GM12878 (cell line): Measurements from ENCODE around the gene ZNF121. TPM values are rescaled to one million over a fixed set of nuclear protein-coding genes. Genes with fewer than 3 reads are reported as not detected.

Experiments
- FOS ChIP-seq: IDR thresholded peaks from 3 replicates; pipeline ENCODE4 v1.6.1; 2011; ENCODE audit warnings: borderline replicate concordance; ENCODE audit not compliant: insufficient read length; ENCODE audit errors: extremely low read depth
- FOXM1 ChIP-seq: IDR thresholded peaks from 2 replicates; pipeline ENCODE4 v1.6.1; 2012; ENCODE audit warnings: low read depth, mild to moderate bottlenecking, inconsistent platforms, low read length, moderate library complexity
- MEF2B ChIP-seq: fragments of 450-650 bp; IDR thresholded peaks from 2 replicates; pipeline ENCODE4 v1.6.1; 2018; ENCODE audit warnings: mild to moderate bottlenecking, moderate library complexity; ENCODE audit not compliant: partially characterized antibody, poor library complexity, severe bottlenecking
- MTA2 ChIP-seq: fragments of 450-650 bp; IDR thresholded peaks from 2 replicates; pipeline ENCODE4 v1.6.1; 2016; ENCODE audit warnings: low read depth, mild to moderate bottlenecking, moderate library complexity
- NBN ChIP-seq: fragments of 450-650 bp; IDR thresholded peaks from 2 replicates; pipeline ENCODE4 v1.6.1; 2016
- NFYB ChIP-seq: IDR thresholded peaks from 2 replicates; pipeline ENCODE4 v1.6.1; 2011; ENCODE audit warnings: low read depth, mild to moderate bottlenecking, low read length, improper control_type of control experiment, moderate library complexity; ENCODE audit not compliant: insufficient read depth
- PAX8 ChIP-seq: fragments of 450-650 bp; IDR thresholded peaks from 2 replicates; pipeline ENCODE4 v1.6.1; 2017; ENCODE audit warnings: mild to moderate bottlenecking, moderate library complexity
- RAD21 ChIP-seq: IDR thresholded peaks from 2 replicates; pipeline ENCODE4 v1.6.1; 2011; ENCODE audit warnings: mild to moderate bottlenecking, low read depth, low read length, moderate library complexity; ENCODE audit not compliant: insufficient read depth
- SUPT20H ChIP-seq: IDR thresholded peaks from 2 replicates; pipeline ENCODE4 v1.6.1; 2011; ENCODE audit warnings: low read depth, mild to moderate bottlenecking, low read length, moderate library complexity, borderline replicate concordance; ENCODE audit not compliant: control insufficient read depth
- polyA plus RNA-seq, 11 experiments: library from polyadenylated mRNA; depleted of rRNA in 4 of 11; unstranded in 6 of 11; stranded (reverse) in 5 of 11; fragments of >200 nt; fragmentation: Nextera tagmentation in 4 of 11; fragmentation: Illumina TruSeq in 1 of 11; extraction: Ambion mirVana in 4 of 11; extraction: Trizol in 1 of 11; gene quantifications; 1 replicate in 1 of 11; 2 replicates in 10 of 11; pipeline versions ENCODE4 v1.2.1 to v1.2.3, GENCODE V29; 2011 to 2016; ENCODE audit warnings: inconsistent platforms in 2 of 11, missing spikeins in 2 of 11, low read depth in 1 of 11
- total RNA-seq, 4 experiments: library from RNA; depleted of rRNA in 3 of 4; stranded (reverse); fragments of >200 nt in 3 of 4; fragmentation: Illumina TruSeq in 1 of 4; extraction: Trizol in 1 of 4; gene quantifications; 2 replicates each; pipeline versions ENCODE4 v1.2.1 to v1.2.3, GENCODE V29; 2013 to 2021
- TF ChIP-seq, protein P1 (sequence below): fragments of 150-350 bp; IDR thresholded peaks from 2 replicates; pipeline ENCODE4 v1.6.1; 2016; ENCODE audit warnings: low read depth, low read length
- TF ChIP-seq, protein P2 (sequence below): fragments of 450-650 bp; IDR thresholded peaks from 2 replicates; pipeline ENCODE4 v1.6.1; 2018; ENCODE audit warnings: borderline replicate concordance, mild to moderate bottlenecking; ENCODE audit not compliant: partially characterized antibody
- TF ChIP-seq, protein P3 (sequence below): IDR thresholded peaks from 2 replicates; pipeline ENCODE4 v1.6.1; 2012; ENCODE audit warnings: low read length, inconsistent platforms
- TF ChIP-seq, protein P4 (sequence below): IDR thresholded peaks from 2 replicates; pipeline ENCODE4 v1.6.1; 2011; ENCODE audit warnings: borderline replicate concordance, low read depth, mild to moderate bottlenecking, moderate library complexity, mixed read lengths, low read length; ENCODE audit not compliant: insufficient read depth; ENCODE audit errors: extremely low read length
- TF ChIP-seq, protein P5 (sequence below): fragments of 450-650 bp; formaldehyde crosslinking; IDR thresholded peaks from 2 replicates; pipeline ENCODE4 v1.4.0; 2020; ENCODE audit warnings: mild to moderate bottlenecking, moderate library complexity

Gene ZNF121
- total and polyA plus RNA-seq, 10 of the 15 experiments (the other 5 are each of a cell fraction or from before 2014, with no cell fraction given): 4.8 to 75.0 (median 17.7) TPM

DNA sequence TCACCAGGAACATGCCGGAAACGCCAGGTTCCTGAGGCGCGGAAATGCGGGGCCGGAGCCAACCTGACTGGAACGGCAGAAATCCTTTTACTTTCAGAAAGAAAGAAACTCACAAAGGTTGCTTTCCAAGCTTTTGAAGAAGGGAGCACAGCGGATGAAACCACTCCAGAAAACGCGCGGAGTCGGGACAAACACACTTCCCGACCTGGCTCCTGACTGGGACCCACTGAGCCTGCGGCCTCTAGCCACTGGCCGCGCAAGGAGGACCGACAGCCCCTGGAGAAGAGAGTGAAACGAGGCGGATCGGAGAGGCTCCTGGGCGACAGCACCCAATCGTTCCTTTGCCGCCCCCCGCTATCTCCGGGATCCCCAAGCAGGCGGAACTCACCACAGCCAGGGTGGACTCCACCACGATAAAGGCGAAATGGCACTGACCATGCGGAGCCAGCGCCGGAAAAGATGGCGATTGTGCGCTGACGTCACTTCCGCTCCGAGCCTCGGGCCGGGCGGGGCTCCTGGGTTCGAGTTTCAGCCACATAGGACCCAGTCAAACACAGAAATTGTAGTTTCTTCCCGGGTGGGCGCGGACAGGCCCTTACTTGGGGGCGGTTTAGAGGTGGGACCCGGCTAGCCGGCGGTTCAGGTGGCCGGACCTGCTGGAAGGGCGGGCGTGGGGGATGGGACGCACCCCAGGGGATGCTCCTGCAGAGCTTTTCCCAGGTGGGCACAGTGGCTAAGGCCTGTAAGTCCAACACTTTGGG lies at the start of gene ZNF121 (continued):
- TF ChIP-seq, protein P1, sequence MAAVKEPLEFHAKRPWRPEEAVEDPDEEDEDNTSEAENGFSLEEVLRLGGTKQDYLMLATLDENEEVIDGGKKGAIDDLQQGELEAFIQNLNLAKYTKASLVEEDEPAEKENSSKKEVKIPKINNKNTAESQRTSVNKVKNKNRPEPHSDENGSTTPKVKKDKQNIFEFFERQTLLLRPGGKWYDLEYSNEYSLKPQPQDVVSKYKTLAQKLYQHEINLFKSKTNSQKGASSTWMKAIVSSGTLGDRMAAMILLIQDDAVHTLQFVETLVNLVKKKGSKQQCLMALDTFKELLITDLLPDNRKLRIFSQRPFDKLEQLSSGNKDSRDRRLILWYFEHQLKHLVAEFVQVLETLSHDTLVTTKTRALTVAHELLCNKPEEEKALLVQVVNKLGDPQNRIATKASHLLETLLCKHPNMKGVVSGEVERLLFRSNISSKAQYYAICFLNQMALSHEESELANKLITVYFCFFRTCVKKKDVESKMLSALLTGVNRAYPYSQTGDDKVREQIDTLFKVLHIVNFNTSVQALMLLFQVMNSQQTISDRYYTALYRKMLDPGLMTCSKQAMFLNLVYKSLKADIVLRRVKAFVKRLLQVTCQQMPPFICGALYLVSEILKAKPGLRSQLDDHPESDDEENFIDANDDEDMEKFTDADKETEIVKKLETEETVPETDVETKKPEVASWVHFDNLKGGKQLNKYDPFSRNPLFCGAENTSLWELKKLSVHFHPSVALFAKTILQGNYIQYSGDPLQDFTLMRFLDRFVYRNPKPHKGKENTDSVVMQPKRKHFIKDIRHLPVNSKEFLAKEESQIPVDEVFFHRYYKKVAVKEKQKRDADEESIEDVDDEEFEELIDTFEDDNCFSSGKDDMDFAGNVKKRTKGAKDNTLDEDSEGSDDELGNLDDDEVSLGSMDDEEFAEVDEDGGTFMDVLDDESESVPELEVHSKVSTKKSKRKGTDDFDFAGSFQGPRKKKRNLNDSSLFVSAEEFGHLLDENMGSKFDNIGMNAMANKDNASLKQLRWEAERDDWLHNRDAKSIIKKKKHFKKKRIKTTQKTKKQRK: no peak
- TF ChIP-seq FOS: no peak
- TF ChIP-seq FOXM1: no peak
- TF ChIP-seq PAX8: no peak
- peak; percentile 93; the same call in 1 of the 2 replicates for TF ChIP-seq NBN
- TF ChIP-seq RAD21: no peak
- no peak for TF ChIP-seq NFYB
- TF ChIP-seq SUPT20H: no peak
- no peak for TF ChIP-seq MTA2
- TF ChIP-seq, protein P2, sequence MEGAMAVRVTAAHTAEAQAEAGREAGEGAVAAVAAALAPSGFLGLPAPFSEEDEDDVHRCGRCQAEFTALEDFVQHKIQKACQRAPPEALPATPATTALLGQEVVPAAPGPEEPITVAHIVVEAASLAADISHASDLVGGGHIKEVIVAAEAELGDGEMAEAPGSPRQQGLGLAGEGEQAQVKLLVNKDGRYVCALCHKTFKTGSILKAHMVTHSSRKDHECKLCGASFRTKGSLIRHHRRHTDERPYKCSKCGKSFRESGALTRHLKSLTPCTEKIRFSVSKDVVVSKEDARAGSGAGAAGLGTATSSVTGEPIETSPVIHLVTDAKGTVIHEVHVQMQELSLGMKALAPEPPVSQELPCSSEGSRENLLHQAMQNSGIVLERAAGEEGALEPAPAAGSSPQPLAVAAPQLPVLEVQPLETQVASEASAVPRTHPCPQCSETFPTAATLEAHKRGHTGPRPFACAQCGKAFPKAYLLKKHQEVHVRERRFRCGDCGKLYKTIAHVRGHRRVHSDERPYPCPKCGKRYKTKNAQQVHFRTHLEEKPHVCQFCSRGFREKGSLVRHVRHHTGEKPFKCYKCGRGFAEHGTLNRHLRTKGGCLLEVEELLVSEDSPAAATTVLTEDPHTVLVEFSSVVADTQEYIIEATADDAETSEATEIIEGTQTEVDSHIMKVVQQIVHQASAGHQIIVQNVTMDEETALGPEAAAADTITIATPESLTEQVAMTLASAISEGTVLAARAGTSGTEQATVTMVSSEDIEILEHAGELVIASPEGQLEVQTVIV: no peak
- peak; percentile 51 for TF ChIP-seq MEF2B
- TF ChIP-seq, protein P3, sequence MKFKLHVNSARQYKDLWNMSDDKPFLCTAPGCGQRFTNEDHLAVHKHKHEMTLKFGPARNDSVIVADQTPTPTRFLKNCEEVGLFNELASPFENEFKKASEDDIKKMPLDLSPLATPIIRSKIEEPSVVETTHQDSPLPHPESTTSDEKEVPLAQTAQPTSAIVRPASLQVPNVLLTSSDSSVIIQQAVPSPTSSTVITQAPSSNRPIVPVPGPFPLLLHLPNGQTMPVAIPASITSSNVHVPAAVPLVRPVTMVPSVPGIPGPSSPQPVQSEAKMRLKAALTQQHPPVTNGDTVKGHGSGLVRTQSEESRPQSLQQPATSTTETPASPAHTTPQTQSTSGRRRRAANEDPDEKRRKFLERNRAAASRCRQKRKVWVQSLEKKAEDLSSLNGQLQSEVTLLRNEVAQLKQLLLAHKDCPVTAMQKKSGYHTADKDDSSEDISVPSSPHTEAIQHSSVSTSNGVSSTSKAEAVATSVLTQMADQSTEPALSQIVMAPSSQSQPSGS: peak; percentile 82
- TF ChIP-seq, protein P4, sequence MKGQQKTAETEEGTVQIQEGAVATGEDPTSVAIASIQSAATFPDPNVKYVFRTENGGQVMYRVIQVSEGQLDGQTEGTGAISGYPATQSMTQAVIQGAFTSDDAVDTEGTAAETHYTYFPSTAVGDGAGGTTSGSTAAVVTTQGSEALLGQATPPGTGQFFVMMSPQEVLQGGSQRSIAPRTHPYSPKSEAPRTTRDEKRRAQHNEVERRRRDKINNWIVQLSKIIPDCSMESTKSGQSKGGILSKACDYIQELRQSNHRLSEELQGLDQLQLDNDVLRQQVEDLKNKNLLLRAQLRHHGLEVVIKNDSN: no peak
- TF ChIP-seq, protein P5, sequence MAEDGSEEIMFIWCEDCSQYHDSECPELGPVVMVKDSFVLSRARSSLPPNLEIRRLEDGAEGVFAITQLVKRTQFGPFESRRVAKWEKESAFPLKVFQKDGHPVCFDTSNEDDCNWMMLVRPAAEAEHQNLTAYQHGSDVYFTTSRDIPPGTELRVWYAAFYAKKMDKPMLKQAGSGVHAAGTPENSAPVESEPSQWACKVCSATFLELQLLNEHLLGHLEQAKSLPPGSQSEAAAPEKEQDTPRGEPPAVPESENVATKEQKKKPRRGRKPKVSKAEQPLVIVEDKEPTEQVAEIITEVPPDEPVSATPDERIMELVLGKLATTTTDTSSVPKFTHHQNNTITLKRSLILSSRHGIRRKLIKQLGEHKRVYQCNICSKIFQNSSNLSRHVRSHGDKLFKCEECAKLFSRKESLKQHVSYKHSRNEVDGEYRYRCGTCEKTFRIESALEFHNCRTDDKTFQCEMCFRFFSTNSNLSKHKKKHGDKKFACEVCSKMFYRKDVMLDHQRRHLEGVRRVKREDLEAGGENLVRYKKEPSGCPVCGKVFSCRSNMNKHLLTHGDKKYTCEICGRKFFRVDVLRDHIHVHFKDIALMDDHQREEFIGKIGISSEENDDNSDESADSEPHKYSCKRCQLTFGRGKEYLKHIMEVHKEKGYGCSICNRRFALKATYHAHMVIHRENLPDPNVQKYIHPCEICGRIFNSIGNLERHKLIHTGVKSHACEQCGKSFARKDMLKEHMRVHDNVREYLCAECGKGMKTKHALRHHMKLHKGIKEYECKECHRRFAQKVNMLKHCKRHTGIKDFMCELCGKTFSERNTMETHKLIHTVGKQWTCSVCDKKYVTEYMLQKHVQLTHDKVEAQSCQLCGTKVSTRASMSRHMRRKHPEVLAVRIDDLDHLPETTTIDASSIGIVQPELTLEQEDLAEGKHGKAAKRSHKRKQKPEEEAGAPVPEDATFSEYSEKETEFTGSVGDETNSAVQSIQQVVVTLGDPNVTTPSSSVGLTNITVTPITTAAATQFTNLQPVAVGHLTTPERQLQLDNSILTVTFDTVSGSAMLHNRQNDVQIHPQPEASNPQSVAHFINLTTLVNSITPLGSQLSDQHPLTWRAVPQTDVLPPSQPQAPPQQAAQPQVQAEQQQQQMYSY (CRISPR knock-in tag): no peak
